ENCODE data around the gene SWSAP1. TPM values are rescaled to one million over a fixed set of nuclear protein-coding genes. Genes with fewer than 3 reads are reported as not detected.
A peak's percentile ranks its signal among the peaks of the same experiment; 100 is the strongest.

SWSAP1 gene
- total RNA-seq, 1 experiment from 2014 or later, result 3.0 TPM

DNA sequence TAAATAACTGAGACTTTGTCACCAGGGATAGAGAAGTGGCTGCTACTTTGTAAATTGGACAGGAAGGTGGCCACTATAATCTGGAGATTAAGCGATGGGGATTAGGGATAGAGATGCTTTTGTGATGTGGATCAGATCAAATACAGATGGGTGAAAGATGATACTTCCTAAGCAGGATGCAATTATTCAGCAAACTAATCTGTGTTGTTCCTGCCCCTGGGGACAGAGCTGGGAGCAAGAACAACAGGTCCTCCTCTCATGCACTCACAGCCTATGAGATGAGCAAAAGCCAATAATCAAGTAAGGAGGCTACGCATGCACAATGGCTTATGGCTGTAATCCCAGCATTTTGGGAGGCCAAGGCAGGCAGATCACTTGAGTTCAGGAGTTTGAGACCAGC, 40.1 kb downstream of the SWSAP1 start:
- CTCF ChIA-PET, result interaction anchor here (1.2 to 1.9 kb wide), 3 partner anchors 31 to 68 kb away, joined by 3 to 11 read pairs (median 8); no protein-coding TSS in a partner anchor
- H3K27ac Mint-ChIP-seq, result no peak overlapping the region
- POLR2A ChIA-PET, result no interaction called here
- H3K4me3 Mint-ChIP-seq, result no peak overlapping the region
- no peak for ATAC-seq
- H3K36me3 Mint-ChIP-seq, result peaks cover 24% of the 10 kb centered on the region
- peaks cover 5% of the 10 kb centered on the region for H3K27me3 Mint-ChIP-seq (ENCODE audit: low read depth)
- TF ChIP-seq, protein P1, sequence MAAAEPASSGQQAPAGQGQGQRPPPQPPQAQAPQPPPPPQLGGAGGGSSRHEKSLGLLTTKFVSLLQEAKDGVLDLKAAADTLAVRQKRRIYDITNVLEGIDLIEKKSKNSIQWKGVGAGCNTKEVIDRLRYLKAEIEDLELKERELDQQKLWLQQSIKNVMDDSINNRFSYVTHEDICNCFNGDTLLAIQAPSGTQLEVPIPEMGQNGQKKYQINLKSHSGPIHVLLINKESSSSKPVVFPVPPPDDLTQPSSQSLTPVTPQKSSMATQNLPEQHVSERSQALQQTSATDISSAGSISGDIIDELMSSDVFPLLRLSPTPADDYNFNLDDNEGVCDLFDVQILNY (CRISPR knock-in tag; IDR thresholded peaks at IDR 0.05), result no peak
- H3K9me3 Mint-ChIP-seq, result no peaks in the 10 kb centered on the region
- no peak for DNase-seq (ENCODE audit: low spot score)
- H3K4me1 Mint-ChIP-seq, result peaks cover 9% of the 10 kb centered on the region

DNA sequence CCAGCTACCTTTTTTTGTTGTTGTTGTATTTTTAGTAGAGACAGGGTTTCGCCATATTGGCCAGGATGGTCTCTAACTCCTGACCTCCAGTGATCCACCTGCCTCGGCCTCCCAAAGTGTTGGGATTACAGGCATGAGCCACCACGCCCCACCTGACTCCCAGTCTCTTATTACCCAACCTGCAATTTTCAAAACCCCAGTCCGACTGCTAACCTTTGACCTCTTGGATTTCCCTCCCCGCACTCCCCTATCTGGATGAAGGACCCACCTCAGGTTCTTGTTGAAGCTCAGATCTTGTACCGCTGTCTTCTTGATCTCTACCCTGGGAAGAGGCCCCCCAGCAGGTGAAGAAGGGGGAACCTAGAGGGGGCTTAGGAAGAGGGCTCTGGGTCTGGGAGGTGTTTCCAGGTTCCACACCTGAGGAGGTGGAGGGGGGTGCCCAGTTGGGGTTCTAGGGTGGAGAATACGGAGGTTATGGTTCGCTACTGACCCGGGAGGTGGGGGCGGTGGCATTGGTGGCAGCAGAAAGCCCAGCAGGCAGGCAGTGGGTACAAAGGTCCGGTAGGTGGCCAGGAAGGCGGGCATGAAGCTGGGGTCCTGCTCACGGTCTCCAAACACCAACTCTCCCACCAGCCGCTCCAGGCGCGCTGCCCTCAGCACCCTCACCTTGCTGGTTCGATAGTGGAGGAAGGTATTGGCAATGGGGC, 42.0 kb downstream of the SWSAP1 start:
- Mint-ChIP-seq H3K9me3 (no peaks in the 10 kb centered on the region), H3K4me1 (peaks cover 12% of the 10 kb centered on the region), H3K4me3 (peak overlapping the region; percentile 87), H3K27ac (peak overlapping the region; percentile 53; the same call in 1 of the 2 replicates), H3K27me3 (ENCODE audit: low read depth) (peaks cover 14% of the 10 kb centered on the region), H3K36me3 (peaks cover 12% of the 10 kb centered on the region)
- ATAC-seq (no peak), DNase-seq (ENCODE audit: low spot score) (no peak)
- ChIA-PET CTCF (interaction anchor here (0.6 to 7.8 kb wide), 5 partner anchors 33 to 66 kb away, joined by 3 to 308 read pairs (median 8); partner anchors contain the start of gene EPOR), POLR2A (no interaction called here)
- TF ChIP-seq NR2C2 (CRISPR knock-in tag; IDR thresholded peaks at IDR 0.05), result no peak
- no peak for TF ChIP-seq ZNF671 (CRISPR knock-in tag; IDR thresholded peaks at IDR 0.05)
- no peak for TF ChIP-seq PRRX2 (CRISPR knock-in tag; IDR thresholded peaks at IDR 0.05)
- TF ChIP-seq, protein P2, sequence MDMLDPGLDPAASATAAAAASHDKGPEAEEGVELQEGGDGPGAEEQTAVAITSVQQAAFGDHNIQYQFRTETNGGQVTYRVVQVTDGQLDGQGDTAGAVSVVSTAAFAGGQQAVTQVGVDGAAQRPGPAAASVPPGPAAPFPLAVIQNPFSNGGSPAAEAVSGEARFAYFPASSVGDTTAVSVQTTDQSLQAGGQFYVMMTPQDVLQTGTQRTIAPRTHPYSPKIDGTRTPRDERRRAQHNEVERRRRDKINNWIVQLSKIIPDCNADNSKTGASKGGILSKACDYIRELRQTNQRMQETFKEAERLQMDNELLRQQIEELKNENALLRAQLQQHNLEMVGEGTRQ (CRISPR knock-in tag; IDR thresholded peaks at IDR 0.05), result no peak
- TF ChIP-seq, protein P3, sequence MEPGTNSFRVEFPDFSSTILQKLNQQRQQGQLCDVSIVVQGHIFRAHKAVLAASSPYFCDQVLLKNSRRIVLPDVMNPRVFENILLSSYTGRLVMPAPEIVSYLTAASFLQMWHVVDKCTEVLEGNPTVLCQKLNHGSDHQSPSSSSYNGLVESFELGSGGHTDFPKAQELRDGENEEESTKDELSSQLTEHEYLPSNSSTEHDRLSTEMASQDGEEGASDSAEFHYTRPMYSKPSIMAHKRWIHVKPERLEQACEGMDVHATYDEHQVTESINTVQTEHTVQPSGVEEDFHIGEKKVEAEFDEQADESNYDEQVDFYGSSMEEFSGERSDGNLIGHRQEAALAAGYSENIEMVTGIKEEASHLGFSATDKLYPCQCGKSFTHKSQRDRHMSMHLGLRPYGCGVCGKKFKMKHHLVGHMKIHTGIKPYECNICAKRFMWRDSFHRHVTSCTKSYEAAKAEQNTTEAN (CRISPR knock-in tag; IDR thresholded peaks at IDR 0.05), result no peak
- TF ChIP-seq, protein P4, sequence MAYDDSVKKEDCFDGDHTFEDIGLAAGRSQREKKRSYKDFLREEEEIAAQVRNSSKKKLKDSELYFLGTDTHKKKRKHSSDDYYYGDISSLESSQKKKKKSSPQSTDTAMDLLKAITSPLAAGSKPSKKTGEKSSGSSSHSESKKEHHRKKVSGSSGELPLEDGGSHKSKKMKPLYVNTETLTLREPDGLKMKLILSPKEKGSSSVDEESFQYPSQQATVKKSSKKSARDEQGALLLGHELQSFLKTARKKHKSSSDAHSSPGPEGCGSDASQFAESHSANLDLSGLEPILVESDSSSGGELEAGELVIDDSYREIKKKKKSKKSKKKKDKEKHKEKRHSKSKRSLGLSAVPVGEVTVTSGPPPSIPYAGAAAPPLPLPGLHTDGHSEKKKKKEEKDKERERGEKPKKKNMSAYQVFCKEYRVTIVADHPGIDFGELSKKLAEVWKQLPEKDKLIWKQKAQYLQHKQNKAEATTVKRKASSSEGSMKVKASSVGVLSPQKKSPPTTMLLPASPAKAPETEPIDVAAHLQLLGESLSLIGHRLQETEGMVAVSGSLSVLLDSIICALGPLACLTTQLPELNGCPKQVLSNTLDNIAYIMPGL (CRISPR knock-in tag; IDR thresholded peaks at IDR 0.05), result no peak
- TF ChIP-seq GABPB1 (CRISPR knock-in tag; IDR thresholded peaks at IDR 0.05), result no peak
- TF ChIP-seq GRHL2 (CRISPR knock-in tag; IDR thresholded peaks at IDR 0.05; ENCODE audit: insufficient replicate concordance, severe bottlenecking), result no peak

DNA sequence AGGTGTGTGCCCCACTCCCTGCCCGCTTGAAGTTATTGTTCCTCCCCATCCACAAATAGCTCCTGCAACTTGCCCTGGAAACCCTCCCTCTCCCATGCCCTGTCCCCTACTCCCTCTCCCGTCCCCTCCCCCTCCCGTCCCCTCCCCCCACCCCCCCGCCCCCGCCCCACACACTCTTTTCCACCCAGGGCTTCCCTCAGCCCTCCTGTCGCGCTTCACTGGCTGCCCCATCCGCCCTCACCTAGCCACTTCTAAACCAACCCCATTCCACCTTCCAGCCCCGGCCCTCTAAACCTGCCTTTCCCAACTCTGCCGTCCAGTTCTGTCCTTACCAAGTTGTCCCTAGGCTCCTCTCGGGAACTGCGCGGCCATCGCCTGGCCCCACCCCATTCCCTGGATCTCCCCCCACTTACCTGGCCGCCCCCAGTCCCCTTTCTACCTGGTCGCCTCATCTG, 43.7 kb downstream of the SWSAP1 start:
- no peak for ATAC-seq
- CTCF ChIA-PET, result interaction anchor here (0.7 to 7.8 kb wide), 18 partner anchors 11 to 175 kb away, joined by 3 to 308 read pairs (median 5); partner anchors contain the start of genes CCDC159, EPOR, ODAD3 and PRKCSH
- H3K36me3 Mint-ChIP-seq, result peaks cover 6% of the 10 kb centered on the region; the same call in 1 of the 2 replicates
- peak overlapping the region; percentile 98 for H3K27ac Mint-ChIP-seq
- peak overlapping the region; percentile 87 for H3K4me3 Mint-ChIP-seq
- DNase-seq (ENCODE audit: low spot score), result no peak
- H3K9me3 Mint-ChIP-seq, result no peaks in the 10 kb centered on the region
- TF ChIP-seq CBFB (CRISPR knock-in tag; IDR thresholded peaks at IDR 0.05; ENCODE audit: low read depth) (no peak), RORB (CRISPR knock-in tag; IDR thresholded peaks at IDR 0.05) (no peak), ZNF219 (CRISPR knock-in tag; IDR thresholded peaks at IDR 0.05; ENCODE audit: borderline replicate concordance) (no peak), SMAD4 (CRISPR knock-in tag; IDR thresholded peaks at IDR 0.05) (no peak), FOXJ3 (CRISPR knock-in tag; IDR thresholded peaks at IDR 0.05; ENCODE audit: borderline replicate concordance) (no peak), TCF7 (CRISPR knock-in tag; IDR thresholded peaks at IDR 0.05; ENCODE audit: low read depth) (no peak)
- TF ChIP-seq, protein P5, sequence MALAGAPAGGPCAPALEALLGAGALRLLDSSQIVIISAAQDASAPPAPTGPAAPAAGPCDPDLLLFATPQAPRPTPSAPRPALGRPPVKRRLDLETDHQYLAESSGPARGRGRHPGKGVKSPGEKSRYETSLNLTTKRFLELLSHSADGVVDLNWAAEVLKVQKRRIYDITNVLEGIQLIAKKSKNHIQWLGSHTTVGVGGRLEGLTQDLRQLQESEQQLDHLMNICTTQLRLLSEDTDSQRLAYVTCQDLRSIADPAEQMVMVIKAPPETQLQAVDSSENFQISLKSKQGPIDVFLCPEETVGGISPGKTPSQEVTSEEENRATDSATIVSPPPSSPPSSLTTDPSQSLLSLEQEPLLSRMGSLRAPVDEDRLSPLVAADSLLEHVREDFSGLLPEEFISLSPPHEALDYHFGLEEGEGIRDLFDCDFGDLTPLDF (CRISPR knock-in tag; IDR thresholded peaks at IDR 0.05), result 0 out of 2 replicates have a peak, but pooled peaks have one; percentile 15
- TF ChIP-seq, protein P6, sequence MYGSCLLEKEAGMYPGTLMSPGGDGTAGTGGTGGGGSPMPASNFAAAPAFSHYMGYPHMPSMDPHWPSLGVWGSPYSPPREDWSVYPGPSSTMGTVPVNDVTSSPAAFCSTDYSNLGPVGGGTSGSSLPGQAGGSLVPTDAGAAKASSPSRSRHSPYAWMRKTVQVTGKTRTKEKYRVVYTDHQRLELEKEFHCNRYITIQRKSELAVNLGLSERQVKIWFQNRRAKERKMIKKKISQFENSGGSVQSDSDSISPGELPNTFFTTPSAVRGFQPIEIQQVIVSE (CRISPR knock-in tag; IDR thresholded peaks at IDR 0.05; ENCODE audit: borderline replicate concordance), result no peak
- H3K4me1 Mint-ChIP-seq, result peaks cover 15% of the 10 kb centered on the region
- POLR2A ChIA-PET, result interaction anchor here (1.0 to 7.8 kb wide), 7 partner anchors 13 to 72 kb away, joined by 4 to 115 read pairs (median 5); partner anchors contain the start of genes CCDC159, EPOR, ODAD3 and PRKCSH
- H3K27me3 Mint-ChIP-seq (ENCODE audit: low read depth), result peaks cover 17% of the 10 kb centered on the region

All from WTC11 (cell line).